Neural cell (in vitro differentiated cells): ENCODE data around the gene TPD52L2.

Experiments used
- MXI1 ChIP-seq: fragments of 450-650 bp; conservative IDR thresholded peaks from 2 replicates; pipeline ENCODE4 v1.6.1; 2014; ENCODE audit warnings: antibody characterized with exemption, mild to moderate bottlenecking; ENCODE audit not compliant: poor library complexity, severe bottlenecking
- RAD21 ChIP-seq: fragments of 450-650 bp; conservative IDR thresholded peaks from 2 replicates; pipeline ENCODE4 v1.6.1; 2014; ENCODE audit warnings: antibody characterized with exemption, mild to moderate bottlenecking, moderate library complexity

DNA sequence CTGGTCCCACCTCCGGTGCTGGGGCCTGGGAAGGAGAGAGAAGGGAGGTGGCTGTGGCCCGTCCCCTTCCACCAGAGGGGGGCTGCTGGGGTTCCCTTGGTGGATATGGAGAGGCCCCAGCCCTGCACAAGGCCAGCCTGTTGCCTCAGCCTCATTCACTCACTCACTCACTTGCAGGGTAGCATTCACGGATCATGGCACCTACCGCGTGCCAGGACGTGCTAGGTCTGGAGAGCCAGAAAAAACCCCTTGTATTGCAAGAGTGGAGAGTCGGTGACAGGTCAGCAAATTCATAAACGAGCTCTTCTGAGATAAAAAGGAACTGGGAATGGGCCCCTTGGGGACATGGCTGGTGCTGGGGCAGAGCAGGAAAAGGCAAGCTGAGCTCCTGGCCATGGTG lies 27.6 kb upstream of the TPD52L2 start:
- TF ChIP-seq RAD21 (no peak), MXI1 (no peak)
